ENCODE results near the gene IGFBP7.

GRCh38 chr4:57151481-57151880 lies 41.3 kb upstream of the IGFBP7 start:
- no peak for TF ChIP-seq EZH2 (IDR thresholded peaks at IDR 0.05)
- no peak for TF ChIP-seq POLR2AphosphoS5 (IDR thresholded peaks at IDR 0.05; ENCODE audit: borderline replicate concordance, low read depth, low read length)
- no peak for TF ChIP-seq FOXP2 (optimal IDR thresholded peaks at IDR 0.05; ENCODE audit: control extremely low read depth, extremely low read length, insufficient read depth)
